Measurements from ENCODE around the gene CMSS1.
"Not testable (repeated sequence)": the region's sequence is repeated elsewhere in the genome, so short reads cannot be mapped to it uniquely, and the experiment has no call there.

The CMSS1 gene

GRCh38 chr3:100209169-100209568, 391.5 kb downstream of the CMSS1 start:
- DNase-seq: no peak

- DNase-seq: no peak
Measured at GRCh38 chr3:100209948-100210771, 392.5 kb downstream of the CMSS1 start.

GRCh38 chr3:100210772-100211135, 393.1 kb downstream of the CMSS1 start:
- DNase-seq: no peak

- no peak for DNase-seq
Measured at GRCh38 chr3:100213891-100214573, 396.4 kb downstream of the CMSS1 start.

- DNase-seq: no peak
Measured at GRCh38 chr3:100214574-100214964, 396.9 kb downstream of the CMSS1 start.

GRCh38 chr3:100216713-100217112, 399.1 kb downstream of the CMSS1 start:
- no peak for DNase-seq

- no peak for DNase-seq
Measured at GRCh38 chr3:100221159-100221558, 403.5 kb downstream of the CMSS1 start.

GRCh38 chr3:100225193-100225592, 407.5 kb downstream of the CMSS1 start:
- no peak for DNase-seq

GRCh38 chr3:100225883-100226282, 408.2 kb downstream of the CMSS1 start:
- DNase-seq: no peak

GRCh38 chr3:100226712-100227429, 409.2 kb downstream of the CMSS1 start:
- no peak for DNase-seq

GRCh38 chr3:100227511-100227921, 409.9 kb downstream of the CMSS1 start:
- no peak for DNase-seq

GRCh38 chr3:100228247-100228646, 410.6 kb downstream of the CMSS1 start:
- no peak for DNase-seq

- DNase-seq: not testable (repeated sequence)
Measured at GRCh38 chr3:100229188-100229587, 411.5 kb downstream of the CMSS1 start.

GRCh38 chr3:100230710-100231109, 413.0 kb downstream of the CMSS1 start:
- DNase-seq: no peak
